GM19463 (cell line): ENCODE data around the gene ZNF276.
"Not testable (repeated sequence)": the region's sequence is repeated elsewhere in the genome, so short reads cannot be mapped to it uniquely, and the experiment has no call there.

Source experiments
- ATAC-seq: cut with Tn5 transposase; IDR thresholded peaks from one replicate; pipeline ENCODE4 v1.9.1; 2021; ENCODE audit warnings: mild to moderate bottlenecking, moderate library complexity; ENCODE audit not compliant: unreplicated experiment

Gene ZNF276

GRCh38 chr16:89779231-89779908, 58.0 kb downstream of the ZNF276 start:
- no peak for ATAC-seq

- no peak for ATAC-seq
Observed at GRCh38 chr16:89779909-89780305, 58.6 kb downstream of the ZNF276 start.

GRCh38 chr16:89782489-89782888, 61.2 kb downstream of the ZNF276 start:
- ATAC-seq = no peak

GRCh38 chr16:89783952-89784351, 62.6 kb downstream of the ZNF276 start:
- ATAC-seq = not testable (repeated sequence)

- no peak for ATAC-seq
Observed at GRCh38 chr16:89784406-89784805, 63.1 kb downstream of the ZNF276 start.

- ATAC-seq = no peak
Observed at GRCh38 chr16:89785523-89786155, 64.3 kb downstream of the ZNF276 start.

GRCh38 chr16:89786474-89787364, 65.4 kb downstream of the ZNF276 start:
- no peak for ATAC-seq

- no peak for ATAC-seq
Observed at GRCh38 chr16:89787365-89787805, 66.0 kb downstream of the ZNF276 start.
